HepG2 (cell line): ENCODE results near the gene KCTD19.

Experiments used
- HES4 ChIP-seq: sonication (generic); formaldehyde crosslinking; IDR thresholded peaks from 2 replicates; pipeline ENCODE4 v1.9.0; 2021; ENCODE audit warnings: mild to moderate bottlenecking, missing genetic modification reagents, borderline replicate concordance
- MZF1 ChIP-seq: sonication (generic); formaldehyde crosslinking; IDR thresholded peaks from 2 replicates; pipeline ENCODE4 v1.8.1; 2023; ENCODE audit warnings: mild to moderate bottlenecking, missing genetic modification reagents, borderline replicate concordance
- PHF8 ChIP-seq: sonication (generic); formaldehyde crosslinking; IDR thresholded peaks from 2 replicates; pipeline ENCODE4 v1.5.0; 2020; ENCODE audit warnings: missing genetic modification reagents
- TBP ChIP-seq: sonication (generic); formaldehyde crosslinking; IDR thresholded peaks from 2 replicates; pipeline ENCODE4 v1.5.0; 2020; ENCODE audit warnings: missing genetic modification reagents
- ZNF232 ChIP-seq: sonication (generic); formaldehyde crosslinking; IDR thresholded peaks from 2 replicates; pipeline ENCODE4 v1.4.0; 2020; ENCODE audit warnings: missing genetic modification reagents, borderline replicate concordance
- ZNF3 ChIP-seq: IDR thresholded peaks from 2 replicates; pipeline ENCODE4 v1.7.0; 2017; ENCODE audit warnings: inconsistent platforms
- ZNF580 ChIP-seq: IDR thresholded peaks from 2 replicates; pipeline ENCODE4 v1.6.1; 2016; ENCODE audit warnings: low read depth, borderline replicate concordance

GRCh38 chr16:67246756-67247191 is 79.8 kb downstream of the KCTD19 start:
- TF ChIP-seq MZF1 (CRISPR knock-in tag) = no peak
- TF ChIP-seq TBP = no peak
- TF ChIP-seq ZNF580 = no peak; the same call in 1 of the 2 replicates
- TF ChIP-seq ZNF232 (CRISPR knock-in tag) = no peak
- TF ChIP-seq PHF8 (CRISPR knock-in tag) = no peak
- TF ChIP-seq ZNF3 = no peak
- no peak for TF ChIP-seq HES4 (CRISPR knock-in tag)
